Fibroblast of villous mesenchyme (primary cell): ENCODE data around the gene TXLNA. TPM values are rescaled to one million over a fixed set of nuclear protein-coding genes. Genes with fewer than 3 reads are reported as not detected.

Experiments
- DNase-seq: peaks from one replicate; pipeline ENCODE4 v3.0.0-alpha.2; 2010; ENCODE audit warnings: low read depth
- H3K4me3 ChIP-seq: 2 replicates; pipeline ENCODE4 v1.5.1; 2011; ENCODE audit warnings: low read depth, mild to moderate bottlenecking, low read length
- total RNA-seq: library from RNA; depleted of rRNA; stranded (reverse); fragments of >200 nt; gene quantifications from 2 replicates; pipeline ENCODE4 v1.2.3, GENCODE V29; 2012
- TF ChIP-seq, protein P1 (sequence below): IDR thresholded peaks from 2 replicates; pipeline ENCODE4 v1.5.1; 2012; ENCODE audit warnings: low read depth, mild to moderate bottlenecking, low read length; ENCODE audit not compliant: insufficient read depth

The TXLNA gene
- total RNA-seq, 1 donor: 128 TPM

DNA sequence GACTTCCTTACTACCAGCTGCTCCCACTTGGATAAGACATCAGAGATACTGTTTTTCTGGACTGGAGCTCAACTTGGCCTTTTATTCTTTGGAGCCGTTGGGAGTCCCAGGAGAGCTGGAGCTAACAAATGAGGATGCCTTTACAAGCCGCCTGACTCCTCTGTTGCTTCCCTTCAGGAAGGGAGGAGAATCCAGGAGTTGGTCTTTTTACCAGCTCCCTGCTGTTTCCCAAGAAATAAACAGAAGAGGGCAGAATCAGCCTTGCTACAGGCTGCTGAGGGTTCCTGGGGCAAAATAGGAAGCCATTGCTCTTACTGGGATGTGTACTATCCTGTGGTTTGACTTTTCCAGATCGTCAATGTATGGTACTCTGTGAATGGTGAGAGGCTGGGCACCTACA lies 44.2 kb downstream of the TXLNA start:
- TF ChIP-seq, protein P1, sequence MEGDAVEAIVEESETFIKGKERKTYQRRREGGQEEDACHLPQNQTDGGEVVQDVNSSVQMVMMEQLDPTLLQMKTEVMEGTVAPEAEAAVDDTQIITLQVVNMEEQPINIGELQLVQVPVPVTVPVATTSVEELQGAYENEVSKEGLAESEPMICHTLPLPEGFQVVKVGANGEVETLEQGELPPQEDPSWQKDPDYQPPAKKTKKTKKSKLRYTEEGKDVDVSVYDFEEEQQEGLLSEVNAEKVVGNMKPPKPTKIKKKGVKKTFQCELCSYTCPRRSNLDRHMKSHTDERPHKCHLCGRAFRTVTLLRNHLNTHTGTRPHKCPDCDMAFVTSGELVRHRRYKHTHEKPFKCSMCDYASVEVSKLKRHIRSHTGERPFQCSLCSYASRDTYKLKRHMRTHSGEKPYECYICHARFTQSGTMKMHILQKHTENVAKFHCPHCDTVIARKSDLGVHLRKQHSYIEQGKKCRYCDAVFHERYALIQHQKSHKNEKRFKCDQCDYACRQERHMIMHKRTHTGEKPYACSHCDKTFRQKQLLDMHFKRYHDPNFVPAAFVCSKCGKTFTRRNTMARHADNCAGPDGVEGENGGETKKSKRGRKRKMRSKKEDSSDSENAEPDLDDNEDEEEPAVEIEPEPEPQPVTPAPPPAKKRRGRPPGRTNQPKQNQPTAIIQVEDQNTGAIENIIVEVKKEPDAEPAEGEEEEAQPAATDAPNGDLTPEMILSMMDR: no peak
- H3K4me3 ChIP-seq: no peak overlapping the region
- DNase-seq: no peak

DNA sequence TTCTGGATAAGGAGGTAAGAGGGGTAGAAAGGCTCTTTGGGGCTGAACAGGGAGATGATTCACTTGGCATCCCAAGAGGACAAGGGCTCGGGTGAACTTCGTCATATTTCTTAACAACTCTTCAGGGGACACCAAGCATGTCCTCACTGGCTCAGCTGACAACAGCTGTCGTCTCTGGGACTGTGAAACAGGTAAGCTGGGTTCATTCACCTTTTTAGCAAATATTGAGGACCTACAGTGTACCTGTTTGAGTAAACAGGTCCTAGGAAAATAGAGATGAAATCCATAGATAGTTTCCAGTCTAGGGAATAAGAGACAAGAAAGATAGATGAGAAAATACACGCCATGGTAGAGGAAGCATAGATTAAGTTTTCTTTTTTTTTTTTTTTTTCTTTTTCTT lies 44.8 kb downstream of the TXLNA start:
- no peak for DNase-seq
- TF ChIP-seq, protein P1: no peak
- H3K4me3 ChIP-seq: no peak overlapping the region

DNA sequence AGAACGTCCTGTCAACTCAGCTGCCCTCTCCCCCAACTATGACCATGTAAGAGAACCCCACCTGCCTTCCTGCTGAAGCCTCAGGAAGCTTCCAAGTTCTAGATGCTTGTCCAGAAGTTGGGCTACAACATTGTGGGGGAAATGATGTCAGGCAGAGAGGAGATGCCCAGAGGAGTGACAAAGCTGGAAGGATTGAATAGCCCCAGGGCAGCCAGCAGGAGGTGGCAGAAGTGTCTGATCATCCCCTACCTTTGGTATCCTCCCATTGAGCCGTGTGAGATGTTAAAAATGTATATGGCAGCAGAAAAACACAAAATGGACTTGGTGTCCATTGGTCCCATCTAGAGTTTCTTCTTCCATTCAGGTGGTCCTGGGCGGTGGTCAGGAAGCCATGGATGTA lies 49.3 kb downstream of the TXLNA start:
- DNase-seq: no peak
- TF ChIP-seq, protein P1: no peak
- no peak overlapping the region for H3K4me3 ChIP-seq

DNA sequence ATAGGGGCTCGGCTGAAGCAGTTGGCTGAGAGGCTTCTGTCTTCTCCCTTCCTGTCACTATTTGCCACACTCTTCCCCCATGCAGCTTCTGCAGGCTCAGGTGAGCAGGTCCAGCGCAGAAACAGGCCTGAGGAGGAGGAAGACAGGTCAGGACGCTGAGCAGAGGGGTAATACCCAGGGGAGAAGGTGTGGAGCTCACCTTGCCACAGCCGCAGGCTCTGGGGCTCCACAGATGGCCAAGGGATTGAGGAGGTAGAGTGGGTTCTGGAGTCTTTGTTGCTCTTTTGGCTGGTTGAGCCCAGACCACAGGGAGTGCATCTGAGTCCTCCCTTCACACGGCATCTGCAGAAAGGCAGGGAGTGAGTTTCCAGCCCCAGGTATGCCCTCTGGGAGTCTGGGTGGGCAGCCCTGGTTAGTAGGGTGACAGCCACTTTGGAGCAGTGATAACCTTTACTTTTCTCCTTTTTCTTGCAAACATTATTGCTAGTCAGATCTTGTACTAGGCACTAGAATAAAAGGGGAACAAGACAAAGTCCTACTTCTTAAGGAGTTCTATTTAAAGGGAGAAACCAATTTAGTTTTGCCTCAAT lies 52.5 kb downstream of the TXLNA start:
- no peak overlapping the region for H3K4me3 ChIP-seq
- no peak for DNase-seq
- TF ChIP-seq, protein P1: no peak

DNA sequence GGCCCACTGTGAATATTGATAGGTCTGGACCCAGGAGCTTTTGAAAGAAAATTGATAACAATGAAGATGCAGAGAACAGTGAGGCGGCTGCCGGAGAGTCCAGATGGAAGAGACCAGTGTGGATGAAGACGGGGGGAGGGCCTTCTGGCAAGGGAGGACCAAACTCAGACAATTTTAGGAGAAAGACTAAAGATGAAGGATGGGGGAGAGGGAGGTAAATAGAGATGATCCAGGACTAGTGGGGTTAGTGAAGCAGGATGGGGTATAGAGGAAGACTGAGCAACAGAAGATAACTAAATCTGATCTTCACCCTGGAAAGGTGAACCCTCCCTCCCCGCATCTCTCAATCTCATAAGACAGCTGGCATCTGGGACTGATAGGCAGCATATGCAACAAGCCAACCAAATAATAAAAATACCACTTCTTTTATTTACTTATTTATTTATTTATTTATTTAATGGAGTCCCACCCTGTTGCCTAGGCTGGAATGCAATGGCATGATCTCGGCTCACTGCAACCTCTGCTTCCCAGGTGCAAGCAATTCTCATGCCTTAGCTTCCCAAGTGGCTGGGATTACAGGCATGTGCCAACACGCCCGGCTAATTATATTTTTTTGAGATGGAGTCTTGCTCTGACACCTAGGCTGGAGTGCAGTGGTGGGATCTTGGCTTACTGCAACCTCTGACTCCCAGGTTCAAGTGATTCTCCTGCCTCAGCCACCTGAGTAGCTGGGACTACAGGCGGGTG lies 53.3 kb downstream of the TXLNA start:
- no peak for DNase-seq
- TF ChIP-seq, protein P1: no peak

DNA sequence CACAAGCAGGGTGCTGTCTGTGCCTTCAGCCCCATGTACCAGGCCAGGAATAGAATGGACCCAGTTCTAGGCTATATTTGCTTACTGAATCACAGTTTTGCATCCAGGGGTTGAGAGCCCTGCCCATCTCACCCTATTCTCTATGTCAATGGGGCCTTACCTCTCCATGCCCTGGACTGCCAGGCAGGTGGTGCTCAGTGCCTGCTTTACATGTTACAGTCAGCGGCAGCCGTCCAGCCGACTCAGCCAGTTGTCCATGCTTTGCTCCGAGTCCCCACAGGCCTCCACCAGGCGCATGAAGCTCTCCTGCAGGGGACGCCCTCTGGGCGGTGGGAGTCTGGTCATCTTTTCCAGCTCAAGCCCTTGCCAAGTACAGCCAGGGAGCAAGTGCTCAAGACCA lies 55.3 kb downstream of the TXLNA start:
- TF ChIP-seq, protein P1: no peak
- DNase-seq: no peak
- H3K4me3 ChIP-seq: no peak overlapping the region

More for the DNA sequence above, 53.3 kb downstream of the TXLNA start:
- H3K4me3 ChIP-seq: no peak overlapping the region
